GM12878 (cell line): Measurements from ENCODE around the gene RGS6. TPM values are rescaled to one million over a fixed set of nuclear protein-coding genes. Genes with fewer than 3 reads are reported as not detected.

Experiments
- ATAC-seq: fragments of 200-7000 bp; cut with Tn5 transposase; 3 replicates; pipeline ENCODE4 v1.9.1; 2020; ENCODE audit warnings: mild to moderate bottlenecking, moderate library complexity
- BruUV-seq: library from RNA; stranded (reverse); fragments of 400-500 nt; replicated peaks from 2 replicates; lab custom pipeline; 2021; lab: Mats Ljungman, UMichigan
- CTCF ChIA-PET: fragments of 300-600 bp; sonication (Branson Sonifier 250); formaldehyde crosslinking; extraction: SDS; loops from one replicate; lab custom pipeline; 2021; ENCODE audit warnings: inconsistent platforms; lab: Yijun Ruan, JAX
- POLR2A ChIA-PET: fragments of 350-600 bp; formaldehyde crosslinking; extraction: SDS; loops from one replicate; lab custom pipeline; 2021; ENCODE audit warnings: inconsistent platforms; lab: Charles Lee
- RAD21 ChIA-PET: fragments of 300-600 bp; sonication (Branson Sonifier 250); formaldehyde crosslinking; loops from one replicate; lab custom pipeline; 2023; ENCODE audit warnings: antibody characterized with exemption; ENCODE audit not compliant: unreplicated experiment; lab: Charles Lee
- SMC1A ChIA-PET: fragments of 300-600 bp; sonication (Branson Sonifier 250); formaldehyde crosslinking; loops from one replicate; lab custom pipeline; 2023; ENCODE audit not compliant: unreplicated experiment, uncharacterized antibody; lab: Charles Lee
- DNase-seq: peaks from one replicate; pipeline ENCODE4 v3.0.0-alpha.2; 2011; ENCODE audit warnings: low read depth, low spot score
- FAIRE-seq: peaks from 3 replicates; lab custom pipeline; 2011; peaks lifted over from hg19 to GRCh38; lab: Jason Lieb, UNC
- H2AFZ ChIP-seq: 2 replicates; pipeline ENCODE4 v1.6.0; 2011; ENCODE audit warnings: low read depth, low read length, control low read depth; ENCODE audit not compliant: control insufficient read depth
- H3K27ac ChIP-seq: 2 replicates; pipeline ENCODE4 v1.5.1; 2011; ENCODE audit warnings: control low read depth; ENCODE audit not compliant: control insufficient read depth, insufficient read depth
- H3K27me3 ChIP-seq, 2 experiments: replicated peaks in 1 of 2; 2 replicates each; pipeline versions ENCODE4 v1.6.0 to v1.6.1; 2011; ENCODE audit warnings: low read length in 1 of 2; ENCODE audit not compliant: control insufficient read depth in 2 of 2, insufficient read depth in 2 of 2
- H3K36me3 ChIP-seq, 2 experiments: 2 replicates each; pipeline ENCODE4 v1.5.1; 2011; ENCODE audit warnings: low read length in 1 of 2; ENCODE audit not compliant: control insufficient read depth in 2 of 2, insufficient read depth in 2 of 2
- H3K4me1 ChIP-seq: 2 replicates; pipeline ENCODE4 v1.6.1; 2011; ENCODE audit warnings: mild to moderate bottlenecking, low read length, moderate library complexity, mixed read lengths; ENCODE audit not compliant: control insufficient read depth, insufficient read depth
- H3K4me2 ChIP-seq: 2 replicates; pipeline ENCODE4 v1.6.0; 2011; ENCODE audit warnings: control low read depth; ENCODE audit not compliant: control insufficient read depth, insufficient read depth
- H3K4me3 ChIP-seq: fragments of 200-600 bp; sonication (generic); 2 replicates; pipeline ENCODE4 v1.5.1; 2016
- H3K79me2 ChIP-seq: 2 replicates; pipeline ENCODE4 v1.6.0; 2011; ENCODE audit warnings: low read length; ENCODE audit not compliant: control insufficient read depth, insufficient read depth
- H3K9ac ChIP-seq: 2 replicates; pipeline ENCODE4 v1.8.0; 2011; ENCODE audit warnings: low read length, control low read depth, mixed read lengths; ENCODE audit not compliant: control insufficient read depth, insufficient read depth
- H3K9me3 ChIP-seq: replicated peaks from 3 replicates; pipeline ENCODE4 v1.5.1; 2011; ENCODE audit warnings: mild to moderate bottlenecking, low read length; ENCODE audit not compliant: control insufficient read depth, insufficient read depth
- H4K20me1 ChIP-seq: 2 replicates; pipeline ENCODE4 v1.6.0; 2011; ENCODE audit not compliant: control insufficient read depth, insufficient read depth
- ASH2L ChIP-seq: fragments of 300-600, 200-600 bp; sonication (generic); IDR thresholded peaks from 2 replicates; pipeline ENCODE4 v1.6.1; 2017; ENCODE audit warnings: low read depth, mild to moderate bottlenecking, borderline replicate concordance
- BCL3 ChIP-seq: IDR thresholded peaks from 2 replicates; pipeline ENCODE4 v1.6.1; 2011; ENCODE audit warnings: borderline replicate concordance, low read depth, mild to moderate bottlenecking, moderate library complexity, low read length; ENCODE audit not compliant: insufficient read depth, poor library complexity, severe bottlenecking
- E4F1 ChIP-seq: fragments of 450-650 bp; IDR thresholded peaks from 2 replicates; pipeline ENCODE4 v1.6.1; 2018; ENCODE audit warnings: borderline replicate concordance, mild to moderate bottlenecking; ENCODE audit not compliant: partially characterized antibody
- JUNB ChIP-seq: IDR thresholded peaks from 2 replicates; pipeline ENCODE4 v1.6.1; 2016; ENCODE audit warnings: antibody characterized with exemption, mild to moderate bottlenecking
- KLF5 ChIP-seq: fragments of 450-650 bp; IDR thresholded peaks from 2 replicates; pipeline ENCODE4 v1.6.1; 2014; ENCODE audit warnings: mild to moderate bottlenecking; ENCODE audit not compliant: partially characterized antibody
- NBN ChIP-seq: fragments of 450-650 bp; IDR thresholded peaks from 2 replicates; pipeline ENCODE4 v1.6.1; 2016
- NR2F1 ChIP-seq: fragments of 450-650 bp; conservative IDR thresholded peaks from 2 replicates; pipeline ENCODE4 v1.6.1; 2017; ENCODE audit warnings: mild to moderate bottlenecking
- POLR2A ChIP-seq: IDR thresholded peaks from 2 replicates; pipeline ENCODE4 v1.6.1; 2011; ENCODE audit warnings: low read depth, mild to moderate bottlenecking, low read length
- SIN3A ChIP-seq: IDR thresholded peaks from 2 replicates; pipeline ENCODE4 v1.6.1; 2012; ENCODE audit warnings: low read depth, low read length, improper control_type of control experiment
- SREBF1 ChIP-seq: IDR thresholded peaks from 2 replicates; pipeline ENCODE4 v1.6.1; 2012; ENCODE audit warnings: mild to moderate bottlenecking, low read length
- TAF1 ChIP-seq: IDR thresholded peaks from 2 replicates; pipeline ENCODE4 v1.6.1; 2011; ENCODE audit warnings: mild to moderate bottlenecking, low read depth, low read length, borderline replicate concordance
- TARDBP ChIP-seq: IDR thresholded peaks from 2 replicates; pipeline ENCODE4 v1.6.1; 2016; ENCODE audit warnings: borderline replicate concordance
- TCF7 ChIP-seq: IDR thresholded peaks from 2 replicates; pipeline ENCODE4 v1.6.1; 2014; ENCODE audit warnings: antibody characterized with exemption, borderline replicate concordance
- ZBTB11 ChIP-seq: fragments of 450-650 bp; formaldehyde crosslinking; IDR thresholded peaks from 2 replicates; pipeline ENCODE4 v1.5.0; 2022; ENCODE audit warnings: mild to moderate bottlenecking, missing genetic modification characterization
- ZNF24 ChIP-seq: fragments of 450-650 bp; IDR thresholded peaks from 2 replicates; pipeline ENCODE4 v1.6.1; 2017; ENCODE audit warnings: antibody characterized with exemption, mild to moderate bottlenecking
- ZNF384 ChIP-seq: IDR thresholded peaks from 2 replicates; pipeline ENCODE4 v1.6.1; 2012; ENCODE audit warnings: low read depth, mild to moderate bottlenecking, low read length, improper control_type of control experiment, borderline replicate concordance
- in situ Hi-C: fragments of 300-500 bp; cut with MboI; formaldehyde crosslinking; loops from 9 replicates; pipeline ENCODE4 v1.14.3; 2018; ENCODE audit warnings: mixed read lengths
- intact Hi-C: fragments of 100-400 bp; cut with micrococcal nuclease; formaldehyde crosslinking; loops from one replicate; pipeline ENCODE4 v1.14.2; 2022; ENCODE audit not compliant: unreplicated experiment
- polyA plus RNA-seq, 11 experiments: library from polyadenylated mRNA; depleted of rRNA in 4 of 11; unstranded in 6 of 11; stranded (reverse) in 5 of 11; fragments of >200 nt; fragmentation: Nextera tagmentation in 4 of 11; fragmentation: Illumina TruSeq in 1 of 11; extraction: Ambion mirVana in 4 of 11; extraction: Trizol in 1 of 11; gene quantifications; 1 replicate in 1 of 11; 2 replicates in 10 of 11; pipeline versions ENCODE4 v1.2.1 to v1.2.3, GENCODE V29; 2011 to 2016; ENCODE audit warnings: inconsistent platforms in 2 of 11, missing spikeins in 2 of 11, low read depth in 1 of 11
- total RNA-seq, 4 experiments: library from RNA; depleted of rRNA in 3 of 4; stranded (reverse); fragments of >200 nt in 3 of 4; fragmentation: Illumina TruSeq in 1 of 4; extraction: Trizol in 1 of 4; gene quantifications; 2 replicates each; pipeline versions ENCODE4 v1.2.1 to v1.2.3, GENCODE V29; 2013 to 2021
- TF ChIP-seq, protein P1 (sequence below): IDR thresholded peaks from 2 replicates; pipeline ENCODE4 v1.6.1; 2011; ENCODE audit warnings: low read depth, low read length, improper control_type of control experiment, borderline replicate concordance
- TF ChIP-seq, protein P2 (sequence below): IDR thresholded peaks from 2 replicates; pipeline ENCODE4 v1.6.1; 2012; ENCODE audit warnings: low read depth, low read length, improper control_type of control experiment

Gene RGS6
- total and polyA plus RNA-seq, 10 of the 15 experiments (the other 5 are each of a cell fraction or from before 2014, with no cell fraction given): 3.9 to 18.1 (median 12.4) TPM

DNA sequence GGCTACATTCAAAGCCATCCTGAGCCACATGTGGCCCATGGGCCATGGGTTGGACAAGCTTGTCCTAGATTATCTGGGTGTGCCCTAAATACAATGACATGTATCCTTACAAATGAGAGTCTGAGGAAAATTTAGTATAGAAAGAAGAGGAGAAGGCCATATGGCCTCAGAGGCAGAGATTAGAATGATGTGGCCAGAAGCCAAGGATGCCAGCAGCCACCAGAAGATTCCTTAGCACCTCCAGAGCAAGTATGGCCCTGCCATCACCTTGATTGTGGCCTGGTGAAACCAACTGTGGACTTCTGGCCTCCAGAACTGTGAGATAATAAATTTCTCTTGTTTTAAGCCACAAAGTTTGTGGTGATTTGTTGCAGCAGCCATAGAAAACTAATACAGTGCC lies 436.9 kb downstream of the RGS6 start:
- in situ Hi-C loops (no loop called here), intact Hi-C loops (no loop called here)
- no TSS peak for BruUV-seq
- H3K36me3 ChIP-seq: no peaks in the 10 kb centered on the region
- H3K27ac ChIP-seq: no peak overlapping the region
- ATAC-seq (no peak), FAIRE-seq (no peak), DNase-seq (no peak)
- no peak overlapping the region for H3K4me2 ChIP-seq
- ChIA-PET CTCF (no interaction called here), RAD21 (no interaction called here), POLR2A (interaction anchor here (1.1 kb wide), 1 partner anchor 46 kb away, joined by 3 read pairs; no protein-coding TSS in a partner anchor), SMC1A (no interaction called here)
- no peak for TF ChIP-seq ZBTB11 (CRISPR knock-in tag)
- TF ChIP-seq, protein P1, sequence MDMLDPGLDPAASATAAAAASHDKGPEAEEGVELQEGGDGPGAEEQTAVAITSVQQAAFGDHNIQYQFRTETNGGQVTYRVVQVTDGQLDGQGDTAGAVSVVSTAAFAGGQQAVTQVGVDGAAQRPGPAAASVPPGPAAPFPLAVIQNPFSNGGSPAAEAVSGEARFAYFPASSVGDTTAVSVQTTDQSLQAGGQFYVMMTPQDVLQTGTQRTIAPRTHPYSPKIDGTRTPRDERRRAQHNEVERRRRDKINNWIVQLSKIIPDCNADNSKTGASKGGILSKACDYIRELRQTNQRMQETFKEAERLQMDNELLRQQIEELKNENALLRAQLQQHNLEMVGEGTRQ: no peak
- TF ChIP-seq ZNF384: no peak
- no peak for TF ChIP-seq NBN
- TF ChIP-seq ASH2L: no peak
- no peak for TF ChIP-seq TCF7
- no peak for TF ChIP-seq TARDBP
- no peak for TF ChIP-seq POLR2A
- TF ChIP-seq ZNF24: no peak
- no peak for TF ChIP-seq JUNB
- TF ChIP-seq BCL3: no peak
- TF ChIP-seq E4F1: no peak
- no peak for TF ChIP-seq SREBF1
- no peak for TF ChIP-seq SIN3A
- TF ChIP-seq TAF1: no peak
- TF ChIP-seq KLF5: no peak
- TF ChIP-seq, protein P2, sequence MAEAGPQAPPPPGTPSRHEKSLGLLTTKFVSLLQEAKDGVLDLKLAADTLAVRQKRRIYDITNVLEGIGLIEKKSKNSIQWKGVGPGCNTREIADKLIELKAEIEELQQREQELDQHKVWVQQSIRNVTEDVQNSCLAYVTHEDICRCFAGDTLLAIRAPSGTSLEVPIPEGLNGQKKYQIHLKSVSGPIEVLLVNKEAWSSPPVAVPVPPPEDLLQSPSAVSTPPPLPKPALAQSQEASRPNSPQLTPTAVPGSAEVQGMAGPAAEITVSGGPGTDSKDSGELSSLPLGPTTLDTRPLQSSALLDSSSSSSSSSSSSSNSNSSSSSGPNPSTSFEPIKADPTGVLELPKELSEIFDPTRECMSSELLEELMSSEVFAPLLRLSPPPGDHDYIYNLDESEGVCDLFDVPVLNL: no peak
- no peak for TF ChIP-seq NR2F1
- no peak overlapping the region for H2AFZ ChIP-seq
- H3K4me1 ChIP-seq: no peaks in the 10 kb centered on the region
- no peaks in the 10 kb centered on the region for H3K9me3 ChIP-seq
- H3K9ac ChIP-seq: no peak overlapping the region
- peaks cover 0 to 4% of the 10 kb centered on the region in 2 experiments; a peak in 1 of 4 replicates for H3K27me3 ChIP-seq
- H3K79me2 ChIP-seq: no peaks in the 10 kb centered on the region
- no peaks in the 10 kb centered on the region for H4K20me1 ChIP-seq
- H3K4me3 ChIP-seq: no peak overlapping the region
